BJ (cell line): Measurements from ENCODE around the gene ARHGAP25. TPM values are rescaled to one million over a fixed set of nuclear protein-coding genes. Genes with fewer than 3 reads are reported as not detected.

Experiments
- CTCF ChIA-PET: fragments of 350-600 bp; formaldehyde crosslinking; extraction: SDS; loops from one replicate; lab custom pipeline; 2021; ENCODE audit warnings: antibody characterized with exemption, inconsistent platforms; lab: Yijun Ruan, JAX
- POLR2A ChIA-PET: fragments of 300-600 bp; sonication (Branson Sonifier 250); formaldehyde crosslinking; extraction: SDS; loops from one replicate; lab custom pipeline; 2021; ENCODE audit warnings: antibody characterized with exemption; lab: Charles Lee
- DNase-seq: peaks from one replicate; pipeline ENCODE4 v3.0.0-alpha.2; 2011; ENCODE audit warnings: low read depth
- H3K27me3 ChIP-seq: 2 replicates; pipeline ENCODE4 v1.6.0; 2011; ENCODE audit warnings: low read length; ENCODE audit not compliant: control insufficient read depth, insufficient read depth
- H3K36me3 ChIP-seq: 2 replicates; pipeline ENCODE4 v1.5.1; 2011; ENCODE audit warnings: low read length; ENCODE audit not compliant: control insufficient read depth, insufficient read depth
- H3K4me3 ChIP-seq: 2 replicates; pipeline ENCODE4 v1.5.1; 2011; ENCODE audit warnings: low read depth, mild to moderate bottlenecking, control low read depth, low read length
- polyA plus RNA-seq: library from polyadenylated mRNA; depleted of rRNA; stranded (reverse); fragments of >200 nt; gene quantifications from 2 replicates; pipeline ENCODE4 v1.2.3, GENCODE V29; 2011
- TF ChIP-seq, protein P1 (sequence below): IDR thresholded peaks from 2 replicates; pipeline ENCODE4 v1.5.1; 2011; ENCODE audit warnings: low read depth, mild to moderate bottlenecking, control low read depth, inconsistent platforms, low read length, moderate library complexity; ENCODE audit not compliant: insufficient read depth

The ARHGAP25 gene
- polyA plus RNA-seq, 1 experiment: not detected

DNA sequence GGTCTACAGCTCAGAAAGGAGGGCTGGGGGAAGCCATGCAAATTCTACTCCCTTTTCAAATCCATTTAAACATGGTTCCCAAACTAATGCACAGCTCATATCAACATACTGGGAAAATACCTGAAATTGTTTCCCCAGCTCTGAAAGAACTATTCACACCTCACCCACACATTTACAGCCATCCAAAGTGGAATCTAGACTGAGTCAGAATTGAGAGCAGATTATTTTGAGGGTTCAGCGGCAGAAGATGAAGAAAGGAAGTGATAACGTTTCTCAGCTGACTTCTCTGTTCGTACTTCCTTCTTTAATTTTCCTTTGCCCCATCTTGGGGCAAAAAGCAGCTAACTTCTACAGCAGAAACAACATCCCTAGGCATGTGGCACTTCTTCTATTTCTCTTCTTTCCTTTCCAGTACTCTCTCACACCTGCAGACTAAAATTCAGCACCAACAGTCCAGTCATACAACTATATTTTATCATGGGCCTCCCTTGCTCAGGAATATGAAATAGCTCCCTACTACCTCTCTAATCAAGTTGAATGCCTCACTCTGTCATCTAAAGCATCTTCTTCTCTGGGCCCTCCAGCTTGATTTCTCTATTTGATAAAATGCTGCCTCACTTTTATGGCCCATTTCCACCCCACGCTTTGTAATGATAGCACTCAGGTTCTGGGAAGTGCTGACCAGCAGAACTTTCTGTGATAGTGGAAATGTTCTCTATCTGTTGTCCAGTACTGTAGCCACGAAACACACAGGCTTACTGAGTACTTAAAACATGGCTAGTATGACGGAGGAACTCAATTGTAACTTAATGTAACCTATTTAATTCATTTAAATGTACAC lies 35.9 kb downstream of the ARHGAP25 start:
- no peaks in the 10 kb centered on the region for H3K27me3 ChIP-seq
- DNase-seq: no peak
- TF ChIP-seq, protein P1, sequence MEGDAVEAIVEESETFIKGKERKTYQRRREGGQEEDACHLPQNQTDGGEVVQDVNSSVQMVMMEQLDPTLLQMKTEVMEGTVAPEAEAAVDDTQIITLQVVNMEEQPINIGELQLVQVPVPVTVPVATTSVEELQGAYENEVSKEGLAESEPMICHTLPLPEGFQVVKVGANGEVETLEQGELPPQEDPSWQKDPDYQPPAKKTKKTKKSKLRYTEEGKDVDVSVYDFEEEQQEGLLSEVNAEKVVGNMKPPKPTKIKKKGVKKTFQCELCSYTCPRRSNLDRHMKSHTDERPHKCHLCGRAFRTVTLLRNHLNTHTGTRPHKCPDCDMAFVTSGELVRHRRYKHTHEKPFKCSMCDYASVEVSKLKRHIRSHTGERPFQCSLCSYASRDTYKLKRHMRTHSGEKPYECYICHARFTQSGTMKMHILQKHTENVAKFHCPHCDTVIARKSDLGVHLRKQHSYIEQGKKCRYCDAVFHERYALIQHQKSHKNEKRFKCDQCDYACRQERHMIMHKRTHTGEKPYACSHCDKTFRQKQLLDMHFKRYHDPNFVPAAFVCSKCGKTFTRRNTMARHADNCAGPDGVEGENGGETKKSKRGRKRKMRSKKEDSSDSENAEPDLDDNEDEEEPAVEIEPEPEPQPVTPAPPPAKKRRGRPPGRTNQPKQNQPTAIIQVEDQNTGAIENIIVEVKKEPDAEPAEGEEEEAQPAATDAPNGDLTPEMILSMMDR: no peak
- H3K36me3 ChIP-seq: no peaks in the 10 kb centered on the region
- no peak overlapping the region for H3K4me3 ChIP-seq
- ChIA-PET CTCF (interaction anchor here (1.0 to 1.7 kb wide), 2 partner anchors 18 to 137 kb away, joined by 3 to 5 read pairs; no protein-coding TSS in a partner anchor), POLR2A (no interaction called here)

DNA sequence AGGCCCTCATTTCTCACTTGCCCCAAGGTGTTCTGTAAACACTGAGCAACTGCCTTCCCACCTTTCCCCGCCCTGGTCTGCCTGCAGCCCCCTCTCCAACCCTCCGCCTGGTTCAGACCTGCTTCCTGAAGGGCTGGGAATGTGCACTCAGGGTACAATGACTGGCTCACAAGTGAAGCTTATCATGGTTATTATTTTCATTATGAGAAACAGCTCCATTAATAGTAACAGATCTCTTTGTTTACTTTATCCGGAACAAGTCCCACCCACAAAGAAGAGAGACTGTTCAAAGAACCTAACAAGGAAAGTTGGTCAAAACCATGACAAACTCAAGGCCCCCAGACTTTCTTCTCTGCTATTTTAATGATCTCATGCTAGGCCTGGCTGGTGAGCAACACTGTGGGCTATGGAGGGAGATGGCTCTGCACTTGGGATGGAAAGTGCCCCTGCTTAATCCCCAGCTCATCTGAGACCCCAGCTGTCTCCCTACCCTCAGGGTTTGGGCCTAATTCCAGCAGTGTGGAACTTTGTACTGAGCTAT lies 36.7 kb downstream of the ARHGAP25 start:
- CTCF ChIA-PET: interaction anchor here (0.9 to 1.7 kb wide), 3 partner anchors 19 to 136 kb away, joined by 3 to 5 read pairs (median 3); no protein-coding TSS in a partner anchor
- DNase-seq: no peak
- H3K36me3 ChIP-seq: no peaks in the 10 kb centered on the region
- POLR2A ChIA-PET: no interaction called here
- H3K4me3 ChIP-seq: no peak overlapping the region
- TF ChIP-seq, protein P1: no peak
- H3K27me3 ChIP-seq: no peaks in the 10 kb centered on the region

DNA sequence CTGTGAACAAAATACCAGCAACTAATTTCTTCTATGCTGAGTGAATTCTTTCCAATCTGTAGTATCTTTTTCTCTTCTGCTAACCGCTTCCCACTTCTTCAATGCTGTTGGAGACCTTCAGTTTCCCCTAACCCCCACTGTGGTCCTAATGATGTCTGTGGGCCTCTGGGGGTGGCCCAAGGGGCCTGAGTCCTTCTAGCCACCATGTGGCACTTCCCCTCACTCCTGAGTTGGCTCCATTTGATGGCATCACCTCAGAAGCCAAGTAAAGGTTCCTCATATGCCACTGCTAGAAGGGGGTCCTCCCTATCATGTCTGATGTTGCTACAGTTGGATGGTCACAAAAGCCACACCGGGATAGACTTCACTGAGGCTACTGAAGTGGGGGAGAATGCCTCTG lies 37.5 kb downstream of the ARHGAP25 start:
- no peaks in the 10 kb centered on the region for H3K27me3 ChIP-seq
- H3K4me3 ChIP-seq: no peak overlapping the region
- TF ChIP-seq, protein P1: no peak
- ChIA-PET CTCF (interaction anchor here (0.9 kb wide), 1 partner anchor 105 kb away, joined by 3 read pairs; no protein-coding TSS in a partner anchor), POLR2A (no interaction called here)
- DNase-seq: no peak
- H3K36me3 ChIP-seq: no peaks in the 10 kb centered on the region

DNA sequence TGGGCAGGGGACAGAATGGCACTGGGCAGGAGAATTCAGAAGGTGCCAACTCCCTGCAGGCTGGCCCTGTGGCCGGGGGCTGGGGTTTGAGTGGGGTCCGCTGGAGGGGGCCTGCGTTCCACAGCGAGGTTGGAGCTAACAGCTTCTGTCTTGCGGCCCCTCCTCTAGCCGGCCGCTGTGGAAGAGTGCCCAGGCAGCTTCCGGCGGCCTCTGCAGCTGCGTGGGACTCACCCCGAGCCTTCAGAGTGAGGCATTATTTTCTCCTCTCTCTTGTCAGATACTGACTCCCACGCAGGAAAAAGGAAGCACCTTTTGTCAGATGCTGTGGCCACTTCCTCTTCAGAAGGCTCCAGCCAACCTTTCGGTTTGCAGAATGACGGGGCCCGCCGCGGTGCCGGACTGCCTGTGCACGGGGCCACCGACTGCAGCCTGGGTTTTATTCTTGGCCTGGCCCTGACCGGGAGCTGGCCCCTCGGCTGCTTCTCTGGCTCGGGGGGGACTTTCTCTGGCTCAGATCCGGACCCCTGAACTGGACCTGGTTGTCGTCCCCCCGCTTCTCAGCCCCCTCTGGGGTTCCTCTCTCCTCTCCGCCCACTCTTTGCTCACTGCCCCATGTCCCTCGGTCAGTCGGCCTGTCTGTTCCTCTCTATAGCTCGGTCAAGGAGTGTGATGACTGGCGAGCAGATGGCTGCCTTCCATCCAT lies 40.1 kb downstream of the ARHGAP25 start:
- POLR2A ChIA-PET: no interaction called here
- Histone ChIP-seq H3K4me3 (no peak overlapping the region), H3K27me3 (0 out of 2 replicates have a peak, but pooled peaks cover 2% of the 10 kb centered on the region), H3K36me3 (no peaks in the 10 kb centered on the region)
- CTCF ChIA-PET: no interaction called here
- no peak for DNase-seq
- TF ChIP-seq, protein P1: no peak
